Prostate gland (tissue), 2 donors: ENCODE measurements around the gene NINL.

ENCODE experiments used
- POLR2A ChIP-seq: fragments of 450-650 bp; IDR thresholded peaks from one replicate; pipeline ENCODE4 v1.6.1; 2016; ENCODE audit warnings: antibody characterized with exemption, mild to moderate bottlenecking
- POLR2AphosphoS5 ChIP-seq: sonication (generic); formaldehyde crosslinking; IDR thresholded peaks from one replicate; pipeline ENCODE4 v1.6.1; 2017; ENCODE audit warnings: antibody characterized with exemption
- TF ChIP-seq, protein P1 (sequence below), 4 experiments: fragments of 200-600 bp in 2 of 4; fragments of 450-650 bp in 2 of 4; sonication (generic) in 2 of 4; IDR thresholded peaks; 1 replicate in 3 of 4; 2 replicates in 1 of 4; pipeline ENCODE4 v1.5.1; 2016 to 2019; ENCODE audit warnings: antibody characterized with exemption in 4 of 4, mild to moderate bottlenecking in 2 of 4, moderate library complexity in 2 of 4

DNA sequence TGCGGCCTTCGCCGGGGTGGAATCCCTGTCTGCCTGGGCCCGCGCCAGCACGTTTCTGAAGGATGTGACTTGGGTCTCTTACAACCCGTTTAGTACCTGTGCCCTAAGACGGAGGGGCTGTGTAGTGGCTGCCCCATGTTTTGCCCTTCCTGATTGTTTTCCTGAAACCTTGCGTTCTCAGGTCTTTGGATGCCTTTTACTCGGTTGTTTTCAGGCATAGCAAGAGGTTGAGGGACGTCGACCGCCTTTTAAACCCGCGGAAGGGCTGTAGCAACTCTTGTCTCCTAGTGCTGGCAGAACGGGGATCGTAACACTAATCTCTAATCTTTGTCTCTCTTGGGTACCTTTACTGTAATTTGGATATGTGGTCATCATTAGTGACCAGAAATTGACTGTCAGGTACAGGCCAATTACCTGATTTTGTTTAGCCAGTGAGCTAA is 39.2 kb upstream of the NINL start:
- TF ChIP-seq, protein P1, sequence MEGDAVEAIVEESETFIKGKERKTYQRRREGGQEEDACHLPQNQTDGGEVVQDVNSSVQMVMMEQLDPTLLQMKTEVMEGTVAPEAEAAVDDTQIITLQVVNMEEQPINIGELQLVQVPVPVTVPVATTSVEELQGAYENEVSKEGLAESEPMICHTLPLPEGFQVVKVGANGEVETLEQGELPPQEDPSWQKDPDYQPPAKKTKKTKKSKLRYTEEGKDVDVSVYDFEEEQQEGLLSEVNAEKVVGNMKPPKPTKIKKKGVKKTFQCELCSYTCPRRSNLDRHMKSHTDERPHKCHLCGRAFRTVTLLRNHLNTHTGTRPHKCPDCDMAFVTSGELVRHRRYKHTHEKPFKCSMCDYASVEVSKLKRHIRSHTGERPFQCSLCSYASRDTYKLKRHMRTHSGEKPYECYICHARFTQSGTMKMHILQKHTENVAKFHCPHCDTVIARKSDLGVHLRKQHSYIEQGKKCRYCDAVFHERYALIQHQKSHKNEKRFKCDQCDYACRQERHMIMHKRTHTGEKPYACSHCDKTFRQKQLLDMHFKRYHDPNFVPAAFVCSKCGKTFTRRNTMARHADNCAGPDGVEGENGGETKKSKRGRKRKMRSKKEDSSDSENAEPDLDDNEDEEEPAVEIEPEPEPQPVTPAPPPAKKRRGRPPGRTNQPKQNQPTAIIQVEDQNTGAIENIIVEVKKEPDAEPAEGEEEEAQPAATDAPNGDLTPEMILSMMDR (IDR thresholded peaks at IDR 0.05) = no peak
- TF ChIP-seq POLR2AphosphoS5 = no peak
- TF ChIP-seq POLR2A = no peak
